Fibroblast of the conjunctiva (primary cell): Measurements from ENCODE around the gene GKN1.

Source experiments
- DNase-seq: peaks from one replicate; pipeline ENCODE4 v3.0.0-alpha.2; 2010; ENCODE audit warnings: low read depth

GKN1 gene

GRCh38 chr2:69007603-69008002, 33.2 kb downstream of the GKN1 start:
- DNase-seq, result no peak

- DNase-seq, result no peak
Measured at GRCh38 chr2:69010437-69011194, 36.2 kb downstream of the GKN1 start.

GRCh38 chr2:69011611-69012157, 37.2 kb downstream of the GKN1 start:
- DNase-seq, result no peak

GRCh38 chr2:69012310-69013141, 38.1 kb downstream of the GKN1 start:
- DNase-seq, result peak; percentile 53

- DNase-seq, result peak; percentile 65
Measured at GRCh38 chr2:69013142-69013839, 38.9 kb downstream of the GKN1 start, which contains the start of gene ANTXR1. ANTXR1 (plus strand) TSS chr2:69013179; CDS start chr2:69013500, 321 bp downstream.

- DNase-seq, result no peak
Measured at GRCh38 chr2:69013840-69014821, 39.7 kb downstream of the GKN1 start.

- DNase-seq, result no peak
Measured at GRCh38 chr2:69017080-69017479, 42.6 kb downstream of the GKN1 start.

- no peak for DNase-seq
Measured at GRCh38 chr2:69017835-69018234, 43.4 kb downstream of the GKN1 start.

- no peak for DNase-seq
Measured at GRCh38 chr2:69018678-69019095, 44.3 kb downstream of the GKN1 start.

GRCh38 chr2:69020496-69021426, 46.3 kb downstream of the GKN1 start:
- no peak for DNase-seq

- DNase-seq, result no peak
Measured at GRCh38 chr2:69021727-69022126, 47.3 kb downstream of the GKN1 start.

GRCh38 chr2:69022548-69022947, 48.1 kb downstream of the GKN1 start:
- no peak for DNase-seq

- no peak for DNase-seq
Measured at GRCh38 chr2:69023236-69023635, 48.8 kb downstream of the GKN1 start.

GRCh38 chr2:69026026-69026425, 51.6 kb downstream of the GKN1 start:
- peak; percentile 18 for DNase-seq

GRCh38 chr2:69026691-69027459, 52.4 kb downstream of the GKN1 start:
- no peak for DNase-seq
